ENCODE measurements around the gene GATD1.
A peak's percentile ranks its signal among the peaks of the same experiment; 100 is the strongest.

Gene GATD1

GRCh38 chr11:776561-777287 is 563 bp downstream of the GATD1 start:
- no peak for TF ChIP-seq CSDC2 (CRISPR knock-in tag; IDR thresholded peaks at IDR 0.05)
- TF ChIP-seq, protein P1, sequence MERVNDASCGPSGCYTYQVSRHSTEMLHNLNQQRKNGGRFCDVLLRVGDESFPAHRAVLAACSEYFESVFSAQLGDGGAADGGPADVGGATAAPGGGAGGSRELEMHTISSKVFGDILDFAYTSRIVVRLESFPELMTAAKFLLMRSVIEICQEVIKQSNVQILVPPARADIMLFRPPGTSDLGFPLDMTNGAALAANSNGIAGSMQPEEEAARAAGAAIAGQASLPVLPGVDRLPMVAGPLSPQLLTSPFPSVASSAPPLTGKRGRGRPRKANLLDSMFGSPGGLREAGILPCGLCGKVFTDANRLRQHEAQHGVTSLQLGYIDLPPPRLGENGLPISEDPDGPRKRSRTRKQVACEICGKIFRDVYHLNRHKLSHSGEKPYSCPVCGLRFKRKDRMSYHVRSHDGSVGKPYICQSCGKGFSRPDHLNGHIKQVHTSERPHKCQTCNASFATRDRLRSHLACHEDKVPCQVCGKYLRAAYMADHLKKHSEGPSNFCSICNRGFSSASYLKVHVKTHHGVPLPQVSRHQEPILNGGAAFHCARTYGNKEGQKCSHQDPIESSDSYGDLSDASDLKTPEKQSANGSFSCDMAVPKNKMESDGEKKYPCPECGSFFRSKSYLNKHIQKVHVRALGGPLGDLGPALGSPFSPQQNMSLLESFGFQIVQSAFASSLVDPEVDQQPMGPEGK (CRISPR knock-in tag; IDR thresholded peaks at IDR 0.05; ENCODE audit: borderline replicate concordance) = peak; percentile 18; the same call in 1 of the 2 replicates
- TF ChIP-seq, protein P2, sequence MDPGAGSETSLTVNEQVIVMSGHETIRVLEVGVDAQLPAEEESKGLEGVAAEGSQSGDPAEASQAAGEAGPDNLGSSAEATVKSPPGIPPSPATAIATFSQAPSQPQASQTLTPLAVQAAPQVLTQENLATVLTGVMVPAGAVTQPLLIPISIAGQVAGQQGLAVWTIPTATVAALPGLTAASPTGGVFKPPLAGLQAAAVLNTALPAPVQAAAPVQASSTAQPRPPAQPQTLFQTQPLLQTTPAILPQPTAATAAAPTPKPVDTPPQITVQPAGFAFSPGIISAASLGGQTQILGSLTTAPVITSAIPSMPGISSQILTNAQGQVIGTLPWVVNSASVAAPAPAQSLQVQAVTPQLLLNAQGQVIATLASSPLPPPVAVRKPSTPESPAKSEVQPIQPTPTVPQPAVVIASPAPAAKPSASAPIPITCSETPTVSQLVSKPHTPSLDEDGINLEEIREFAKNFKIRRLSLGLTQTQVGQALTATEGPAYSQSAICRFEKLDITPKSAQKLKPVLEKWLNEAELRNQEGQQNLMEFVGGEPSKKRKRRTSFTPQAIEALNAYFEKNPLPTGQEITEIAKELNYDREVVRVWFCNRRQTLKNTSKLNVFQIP (CRISPR knock-in tag; IDR thresholded peaks at IDR 0.05; ENCODE audit: borderline replicate concordance, low read depth) = no peak
- no peak for TF ChIP-seq ZNF565 (CRISPR knock-in tag; conservative IDR thresholded peaks at IDR 0.05; ENCODE audit: low read depth)
- no peak for TF ChIP-seq ZC3H10 (CRISPR knock-in tag; IDR thresholded peaks at IDR 0.05)
- peak; percentile 52 for ATAC-seq

GRCh38 chr11:776263-776560 is 1.1 kb downstream of the GATD1 start:
- ATAC-seq = no peak
- TF ChIP-seq TCF4 (CRISPR knock-in tag; IDR thresholded peaks at IDR 0.05; ENCODE audit: borderline replicate concordance) (no peak), TOX (CRISPR knock-in tag; IDR thresholded peaks at IDR 0.05; ENCODE audit: borderline replicate concordance) (no peak), RARB (CRISPR knock-in tag; IDR thresholded peaks at IDR 0.05) (no peak), ZFP3 (CRISPR knock-in tag; IDR thresholded peaks at IDR 0.05) (no peak), ISL1 (CRISPR knock-in tag; IDR thresholded peaks at IDR 0.05) (no peak), GLIS3 (CRISPR knock-in tag; IDR thresholded peaks at IDR 0.05) (no peak), BACH2 (CRISPR knock-in tag; IDR thresholded peaks at IDR 0.05; ENCODE audit: borderline replicate concordance) (no peak), CSDC2 (CRISPR knock-in tag; IDR thresholded peaks at IDR 0.05) (no peak), CREB5 (CRISPR knock-in tag; IDR thresholded peaks at IDR 0.05; ENCODE audit: low read depth) (no peak), CSRNP3 (CRISPR knock-in tag; IDR thresholded peaks at IDR 0.05) (no peak), ZNF8 (CRISPR knock-in tag; IDR thresholded peaks at IDR 0.05) (no peak), ESRRG (CRISPR knock-in tag; IDR thresholded peaks at IDR 0.05) (no peak)
- TF ChIP-seq, protein P3, sequence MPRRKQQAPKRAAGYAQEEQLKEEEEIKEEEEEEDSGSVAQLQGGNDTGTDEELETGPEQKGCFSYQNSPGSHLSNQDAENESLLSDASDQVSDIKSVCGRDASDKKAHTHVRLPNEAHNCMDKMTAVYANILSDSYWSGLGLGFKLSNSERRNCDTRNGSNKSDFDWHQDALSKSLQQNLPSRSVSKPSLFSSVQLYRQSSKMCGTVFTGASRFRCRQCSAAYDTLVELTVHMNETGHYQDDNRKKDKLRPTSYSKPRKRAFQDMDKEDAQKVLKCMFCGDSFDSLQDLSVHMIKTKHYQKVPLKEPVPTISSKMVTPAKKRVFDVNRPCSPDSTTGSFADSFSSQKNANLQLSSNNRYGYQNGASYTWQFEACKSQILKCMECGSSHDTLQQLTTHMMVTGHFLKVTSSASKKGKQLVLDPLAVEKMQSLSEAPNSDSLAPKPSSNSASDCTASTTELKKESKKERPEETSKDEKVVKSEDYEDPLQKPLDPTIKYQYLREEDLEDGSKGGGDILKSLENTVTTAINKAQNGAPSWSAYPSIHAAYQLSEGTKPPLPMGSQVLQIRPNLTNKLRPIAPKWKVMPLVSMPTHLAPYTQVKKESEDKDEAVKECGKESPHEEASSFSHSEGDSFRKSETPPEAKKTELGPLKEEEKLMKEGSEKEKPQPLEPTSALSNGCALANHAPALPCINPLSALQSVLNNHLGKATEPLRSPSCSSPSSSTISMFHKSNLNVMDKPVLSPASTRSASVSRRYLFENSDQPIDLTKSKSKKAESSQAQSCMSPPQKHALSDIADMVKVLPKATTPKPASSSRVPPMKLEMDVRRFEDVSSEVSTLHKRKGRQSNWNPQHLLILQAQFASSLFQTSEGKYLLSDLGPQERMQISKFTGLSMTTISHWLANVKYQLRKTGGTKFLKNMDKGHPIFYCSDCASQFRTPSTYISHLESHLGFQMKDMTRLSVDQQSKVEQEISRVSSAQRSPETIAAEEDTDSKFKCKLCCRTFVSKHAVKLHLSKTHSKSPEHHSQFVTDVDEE (CRISPR knock-in tag; IDR thresholded peaks at IDR 0.05) = no peak
- TF ChIP-seq, protein P2 (CRISPR knock-in tag; IDR thresholded peaks at IDR 0.05; ENCODE audit: borderline replicate concordance, low read depth) = no peak

- no peak for ATAC-seq
- TF ChIP-seq ZC3H10 (CRISPR knock-in tag; IDR thresholded peaks at IDR 0.05) (no peak), ESRRG (CRISPR knock-in tag; IDR thresholded peaks at IDR 0.05) (no peak), ZNF565 (CRISPR knock-in tag; conservative IDR thresholded peaks at IDR 0.05; ENCODE audit: low read depth) (no peak), RARB (CRISPR knock-in tag; IDR thresholded peaks at IDR 0.05) (no peak), CREB5 (CRISPR knock-in tag; IDR thresholded peaks at IDR 0.05; ENCODE audit: low read depth) (no peak), ZNF8 (CRISPR knock-in tag; IDR thresholded peaks at IDR 0.05) (no peak), CSDC2 (CRISPR knock-in tag; IDR thresholded peaks at IDR 0.05) (no peak)
- TF ChIP-seq, protein P3 (CRISPR knock-in tag; IDR thresholded peaks at IDR 0.05) = no peak
- TF ChIP-seq, protein P2 (CRISPR knock-in tag; IDR thresholded peaks at IDR 0.05; ENCODE audit: borderline replicate concordance, low read depth) = no peak
Measured at GRCh38 chr11:774873-775592, 2.3 kb downstream of the GATD1 start.

Data from SK-N-SH treated with all-trans-retinoic acid at 6 μM for 48 hours (cell line).